GM12878 (cell line): ENCODE results near the gene ISL2. TPM values are rescaled to one million over a fixed set of nuclear protein-coding genes. Genes with fewer than 3 reads are reported as not detected.

Experiments used
- ATAC-seq: fragments of 200-7000 bp; cut with Tn5 transposase; 3 replicates; pipeline ENCODE4 v1.9.1; 2020; ENCODE audit warnings: mild to moderate bottlenecking, moderate library complexity
- BruUV-seq: library from RNA; stranded (reverse); fragments of 400-500 nt; replicated peaks from 2 replicates; lab custom pipeline; 2021; lab: Mats Ljungman, UMichigan
- CTCF ChIA-PET: fragments of 300-600 bp; sonication (Branson Sonifier 250); formaldehyde crosslinking; extraction: SDS; loops from one replicate; lab custom pipeline; 2021; ENCODE audit warnings: inconsistent platforms; lab: Yijun Ruan, JAX
- POLR2A ChIA-PET: fragments of 350-600 bp; formaldehyde crosslinking; extraction: SDS; loops from one replicate; lab custom pipeline; 2021; ENCODE audit warnings: inconsistent platforms; lab: Charles Lee
- RAD21 ChIA-PET: fragments of 300-600 bp; sonication (Branson Sonifier 250); formaldehyde crosslinking; loops from one replicate; lab custom pipeline; 2023; ENCODE audit warnings: antibody characterized with exemption; ENCODE audit not compliant: unreplicated experiment; lab: Charles Lee
- SMC1A ChIA-PET: fragments of 300-600 bp; sonication (Branson Sonifier 250); formaldehyde crosslinking; loops from one replicate; lab custom pipeline; 2023; ENCODE audit not compliant: unreplicated experiment, uncharacterized antibody; lab: Charles Lee
- DNase-seq: peaks from one replicate; pipeline ENCODE4 v3.0.0-alpha.2; 2011; ENCODE audit warnings: low read depth, low spot score
- FAIRE-seq: peaks from 3 replicates; lab custom pipeline; 2011; peaks lifted over from hg19 to GRCh38; lab: Jason Lieb, UNC
- H2AFZ ChIP-seq: 2 replicates; pipeline ENCODE4 v1.6.0; 2011; ENCODE audit warnings: low read depth, low read length, control low read depth; ENCODE audit not compliant: control insufficient read depth
- H3K27ac ChIP-seq: 2 replicates; pipeline ENCODE4 v1.5.1; 2011; ENCODE audit warnings: control low read depth; ENCODE audit not compliant: control insufficient read depth, insufficient read depth
- H3K27me3 ChIP-seq, 2 experiments: replicated peaks in 1 of 2; 2 replicates each; pipeline versions ENCODE4 v1.6.0 to v1.6.1; 2011; ENCODE audit warnings: low read length in 1 of 2; ENCODE audit not compliant: control insufficient read depth in 2 of 2, insufficient read depth in 2 of 2
- H3K36me3 ChIP-seq, 2 experiments: 2 replicates each; pipeline ENCODE4 v1.5.1; 2011; ENCODE audit warnings: low read length in 1 of 2; ENCODE audit not compliant: control insufficient read depth in 2 of 2, insufficient read depth in 2 of 2
- H3K4me1 ChIP-seq: 2 replicates; pipeline ENCODE4 v1.6.1; 2011; ENCODE audit warnings: mild to moderate bottlenecking, low read length, moderate library complexity, mixed read lengths; ENCODE audit not compliant: control insufficient read depth, insufficient read depth
- H3K4me2 ChIP-seq: 2 replicates; pipeline ENCODE4 v1.6.0; 2011; ENCODE audit warnings: control low read depth; ENCODE audit not compliant: control insufficient read depth, insufficient read depth
- H3K4me3 ChIP-seq: fragments of 200-600 bp; sonication (generic); 2 replicates; pipeline ENCODE4 v1.5.1; 2016
- H3K79me2 ChIP-seq: 2 replicates; pipeline ENCODE4 v1.6.0; 2011; ENCODE audit warnings: low read length; ENCODE audit not compliant: control insufficient read depth, insufficient read depth
- H3K9ac ChIP-seq: 2 replicates; pipeline ENCODE4 v1.8.0; 2011; ENCODE audit warnings: low read length, control low read depth, mixed read lengths; ENCODE audit not compliant: control insufficient read depth, insufficient read depth
- H3K9me3 ChIP-seq: replicated peaks from 3 replicates; pipeline ENCODE4 v1.5.1; 2011; ENCODE audit warnings: mild to moderate bottlenecking, low read length; ENCODE audit not compliant: control insufficient read depth, insufficient read depth
- H4K20me1 ChIP-seq: 2 replicates; pipeline ENCODE4 v1.6.0; 2011; ENCODE audit not compliant: control insufficient read depth, insufficient read depth
- CBX5 ChIP-seq: sonication (generic); IDR thresholded peaks from 2 replicates; pipeline ENCODE4 v1.6.1; 2016; ENCODE audit warnings: low read depth, moderate library complexity, mild to moderate bottlenecking, inconsistent platforms
- CREB1 ChIP-seq: IDR thresholded peaks from 2 replicates; pipeline ENCODE4 v1.6.1; 2012; ENCODE audit warnings: low read depth, mild to moderate bottlenecking, inconsistent platforms
- EP300 ChIP-seq, 2 experiments: fragments of 150-350 bp in 1 of 2; IDR thresholded peaks; 2 replicates each; pipeline ENCODE4 v1.6.1; 2011 to 2012; ENCODE audit warnings: low read depth in 2 of 2, low read length in 2 of 2, borderline replicate concordance in 1 of 2, improper control_type of control experiment in 1 of 2, inconsistent platforms in 1 of 2; ENCODE audit not compliant: control insufficient read depth in 1 of 2
- ETV6 ChIP-seq, 2 experiments: fragments of 450-650 bp in 1 of 2; IDR thresholded peaks in 1 of 2; conservative IDR thresholded peaks in 1 of 2; 2 replicates each; pipeline ENCODE4 v1.6.1; 2014; ENCODE audit warnings: antibody characterized with exemption in 1 of 2, borderline replicate concordance in 1 of 2, low read depth in 1 of 2, mild to moderate bottlenecking in 1 of 2, moderate library complexity in 1 of 2
- GATAD2B ChIP-seq: fragments of 450-650 bp; conservative IDR thresholded peaks from 2 replicates; pipeline ENCODE4 v1.6.1; 2017; ENCODE audit warnings: low read depth, mild to moderate bottlenecking, moderate library complexity
- NFYB ChIP-seq: IDR thresholded peaks from 2 replicates; pipeline ENCODE4 v1.6.1; 2011; ENCODE audit warnings: low read depth, mild to moderate bottlenecking, low read length, improper control_type of control experiment, moderate library complexity; ENCODE audit not compliant: insufficient read depth
- SIN3A ChIP-seq: IDR thresholded peaks from 2 replicates; pipeline ENCODE4 v1.6.1; 2012; ENCODE audit warnings: low read depth, low read length, improper control_type of control experiment
- SMC3 ChIP-seq: IDR thresholded peaks from 2 replicates; pipeline ENCODE4 v1.6.1; 2011; ENCODE audit warnings: low read length, improper control_type of control experiment, borderline replicate concordance
- ZBTB33 ChIP-seq: fragments of 450-650 bp; IDR thresholded peaks from 2 replicates; pipeline ENCODE4 v1.6.1; 2017; ENCODE audit warnings: mild to moderate bottlenecking
- ZNF687 ChIP-seq: fragments of 450-650 bp; IDR thresholded peaks from 2 replicates; pipeline ENCODE4 v1.6.1; 2017; ENCODE audit warnings: mild to moderate bottlenecking, moderate library complexity
- WGBS: methylation state at CpG from one replicate; pipeline ENCODE4 v1.1.6; 2016; ENCODE audit warnings: low lambda C conversion rate; ENCODE audit not compliant: insufficient replicate concordance, insufficient coverage; ENCODE audit errors: missing lambda C conversion rate; 5-methylcytosine and 5-hydroxymethylcytosine counted together
- in situ Hi-C: fragments of 300-500 bp; cut with MboI; formaldehyde crosslinking; loops from 9 replicates; pipeline ENCODE4 v1.14.3; 2018; ENCODE audit warnings: mixed read lengths
- intact Hi-C: fragments of 100-400 bp; cut with micrococcal nuclease; formaldehyde crosslinking; loops from one replicate; pipeline ENCODE4 v1.14.2; 2022; ENCODE audit not compliant: unreplicated experiment
- polyA plus RNA-seq, 11 experiments: library from polyadenylated mRNA; depleted of rRNA in 4 of 11; unstranded in 6 of 11; stranded (reverse) in 5 of 11; fragments of >200 nt; fragmentation: Nextera tagmentation in 4 of 11; fragmentation: Illumina TruSeq in 1 of 11; extraction: Ambion mirVana in 4 of 11; extraction: Trizol in 1 of 11; gene quantifications; 1 replicate in 1 of 11; 2 replicates in 10 of 11; pipeline versions ENCODE4 v1.2.1 to v1.2.3, GENCODE V29; 2011 to 2016; ENCODE audit warnings: inconsistent platforms in 2 of 11, missing spikeins in 2 of 11, low read depth in 1 of 11
- total RNA-seq, 4 experiments: library from RNA; depleted of rRNA in 3 of 4; stranded (reverse); fragments of >200 nt in 3 of 4; fragmentation: Illumina TruSeq in 1 of 4; extraction: Trizol in 1 of 4; gene quantifications; 2 replicates each; pipeline versions ENCODE4 v1.2.1 to v1.2.3, GENCODE V29; 2013 to 2021
- TF ChIP-seq, protein P1 (sequence below): fragments of 450-650 bp; IDR thresholded peaks from 2 replicates; pipeline ENCODE4 v1.6.1; 2016; ENCODE audit warnings: mild to moderate bottlenecking
- TF ChIP-seq, protein P2 (sequence below), 3 experiments: IDR thresholded peaks in 2 of 3; conservative IDR thresholded peaks in 1 of 3; 2 replicates each; pipeline ENCODE4 v1.5.1; 2011; ENCODE audit warnings: low read depth in 3 of 3, low read length in 3 of 3, mild to moderate bottlenecking in 3 of 3, control low read depth in 2 of 3, moderate library complexity in 2 of 3, inconsistent platforms in 1 of 3, mixed read lengths in 1 of 3; ENCODE audit not compliant: control insufficient read depth in 2 of 3, insufficient read depth in 1 of 3; ENCODE audit errors: extremely low read depth in 1 of 3

The ISL2 gene
- total and polyA plus RNA-seq, 10 of the 15 experiments (the other 5 are each of a cell fraction or from before 2014, with no cell fraction given), result 0.05 to 0.26 (median 0.08) TPM; not detected in 7

DNA sequence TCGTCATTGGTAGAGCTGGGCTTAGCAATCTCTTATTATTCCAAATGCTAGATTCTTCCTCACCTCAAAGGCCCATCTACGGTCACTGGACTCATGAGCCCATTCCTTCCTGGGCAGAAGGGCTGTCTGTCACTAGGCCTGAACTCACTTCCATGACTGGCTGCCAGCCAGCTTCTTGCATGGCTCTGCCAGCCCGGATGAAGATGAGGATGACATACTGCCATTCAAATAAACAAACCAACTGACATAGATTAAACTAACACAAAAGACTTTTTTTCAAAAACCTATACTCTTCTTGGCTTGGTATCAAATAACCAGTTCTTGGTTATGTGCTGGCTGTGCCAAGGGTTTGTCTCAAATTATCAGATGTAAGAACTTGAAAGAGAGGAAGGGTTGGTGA is 23.8 kb downstream of the ISL2 start (continued):
- TF ChIP-seq ETV6 (conservative IDR thresholded peaks at IDR 0.05 in 1 of 2, IDR thresholded peaks at IDR 0.05 in 1 of 2; ENCODE audit: borderline replicate concordance in 1 of 2, low read depth in 1 of 2) (no peak), GATAD2B (no peak)

GRCh38 chr15:76363251-76363650 is 26.7 kb downstream of the ISL2 start:
- Histone ChIP-seq H3K4me2 (no peak overlapping the region), H3K4me1 (no peaks in the 10 kb centered on the region), H4K20me1 (no peaks in the 10 kb centered on the region; the same call in 1 of the 2 replicates), H3K27ac (no peak overlapping the region), H3K9ac (no peak overlapping the region), H3K9me3 (no peaks in the 10 kb centered on the region), H3K79me2 (no peaks in the 10 kb centered on the region), H3K27me3 (no peaks in the 10 kb centered on the region; a peak in 1 of 4 replicates), H2AFZ (no peak overlapping the region), H3K4me3 (no peak overlapping the region), H3K36me3 (no peaks in the 10 kb centered on the region)
- POLR2A ChIA-PET, result no interaction called here
- no peak for TF ChIP-seq NFYB
- TF ChIP-seq ZBTB33, result no peak
- TF ChIP-seq SMC3, result no peak
- no peak for TF ChIP-seq SIN3A
- TF ChIP-seq, protein P1, sequence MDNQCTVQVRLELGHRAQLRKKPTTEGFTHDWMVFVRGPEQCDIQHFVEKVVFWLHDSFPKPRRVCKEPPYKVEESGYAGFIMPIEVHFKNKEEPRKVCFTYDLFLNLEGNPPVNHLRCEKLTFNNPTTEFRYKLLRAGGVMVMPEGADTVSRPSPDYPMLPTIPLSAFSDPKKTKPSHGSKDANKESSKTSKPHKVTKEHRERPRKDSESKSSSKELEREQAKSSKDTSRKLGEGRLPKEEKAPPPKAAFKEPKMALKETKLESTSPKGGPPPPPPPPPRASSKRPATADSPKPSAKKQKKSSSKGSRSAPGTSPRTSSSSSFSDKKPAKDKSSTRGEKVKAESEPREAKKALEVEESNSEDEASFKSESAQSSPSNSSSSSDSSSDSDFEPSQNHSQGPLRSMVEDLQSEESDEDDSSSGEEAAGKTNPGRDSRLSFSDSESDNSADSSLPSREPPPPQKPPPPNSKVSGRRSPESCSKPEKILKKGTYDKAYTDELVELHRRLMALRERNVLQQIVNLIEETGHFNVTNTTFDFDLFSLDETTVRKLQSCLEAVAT, result no peak
- no peak for TF ChIP-seq EP300 (IDR thresholded peaks at IDR 0.05; ENCODE audit: borderline replicate concordance in 1 of 2, control insufficient read depth in 1 of 2, low read depth in 2 of 2, low read length in 2 of 2)
- no peak for TF ChIP-seq ZNF687
- TF ChIP-seq CBX5, result no peak
- TF ChIP-seq, protein P2, sequence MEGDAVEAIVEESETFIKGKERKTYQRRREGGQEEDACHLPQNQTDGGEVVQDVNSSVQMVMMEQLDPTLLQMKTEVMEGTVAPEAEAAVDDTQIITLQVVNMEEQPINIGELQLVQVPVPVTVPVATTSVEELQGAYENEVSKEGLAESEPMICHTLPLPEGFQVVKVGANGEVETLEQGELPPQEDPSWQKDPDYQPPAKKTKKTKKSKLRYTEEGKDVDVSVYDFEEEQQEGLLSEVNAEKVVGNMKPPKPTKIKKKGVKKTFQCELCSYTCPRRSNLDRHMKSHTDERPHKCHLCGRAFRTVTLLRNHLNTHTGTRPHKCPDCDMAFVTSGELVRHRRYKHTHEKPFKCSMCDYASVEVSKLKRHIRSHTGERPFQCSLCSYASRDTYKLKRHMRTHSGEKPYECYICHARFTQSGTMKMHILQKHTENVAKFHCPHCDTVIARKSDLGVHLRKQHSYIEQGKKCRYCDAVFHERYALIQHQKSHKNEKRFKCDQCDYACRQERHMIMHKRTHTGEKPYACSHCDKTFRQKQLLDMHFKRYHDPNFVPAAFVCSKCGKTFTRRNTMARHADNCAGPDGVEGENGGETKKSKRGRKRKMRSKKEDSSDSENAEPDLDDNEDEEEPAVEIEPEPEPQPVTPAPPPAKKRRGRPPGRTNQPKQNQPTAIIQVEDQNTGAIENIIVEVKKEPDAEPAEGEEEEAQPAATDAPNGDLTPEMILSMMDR (IDR thresholded peaks at IDR 0.05 in 2 of 3, conservative IDR thresholded peaks at IDR 0.05 in 1 of 3; ENCODE audit: control insufficient read depth in 2 of 3, extremely low read depth in 1 of 3, insufficient read depth in 1 of 3, low read depth in 3 of 3, low read length in 3 of 3), result no peak
- TF ChIP-seq CREB1, result no peak
- intact Hi-C loops (no loop called here), in situ Hi-C loops (no loop called here)
- WGBS, result 72% methylated on average over 2 of the region's 2 CpGs
- RAD21 ChIA-PET, result no interaction called here
- no peak for ATAC-seq
- no TSS peak for BruUV-seq
- FAIRE-seq, result no peak
- DNase-seq, result no peak
- CTCF ChIA-PET, result no interaction called here
- SMC1A ChIA-PET, result no interaction called here
